ENCODE results near the gene GRID1.

Gene GRID1

GRCh38 chr10:86048973-86049372, 317.6 kb downstream of the GRID1 start:
- H3F3A ChIP-seq (ENCODE audit: insufficient read depth, low read length), result no peaks in the 10 kb centered on the region
- no peaks in the 10 kb centered on the region for H3K9me3 ChIP-seq (ENCODE audit: low read length)
- no peaks in the 10 kb centered on the region for H3K4me1 ChIP-seq (ENCODE audit: insufficient read depth, low read length, severe bottlenecking)
- no peak overlapping the region for H3K27ac ChIP-seq (ENCODE audit: low read depth, low read length, poor library complexity, severe bottlenecking)
- no peak overlapping the region for H2AFZ ChIP-seq (ENCODE audit: low read length)
- no peak overlapping the region for H3K4me2 ChIP-seq (ENCODE audit: low read length)
- H3K9me2 ChIP-seq (ENCODE audit: low read depth, low read length), result no peaks in the 10 kb centered on the region
- H3K9ac ChIP-seq (ENCODE audit: low read length), result no peak overlapping the region
- no peak for TF ChIP-seq EZH2 (IDR thresholded peaks at IDR 0.05; ENCODE audit: borderline replicate concordance, low read length)
- no peak overlapping the region for H3K4me3 ChIP-seq (ENCODE audit: low read depth, low read length, poor library complexity, severe bottlenecking)
- H3K27me3 ChIP-seq (ENCODE audit: insufficient read depth, low read length), result 0 out of 2 replicates have a peak, but pooled peaks cover 4% of the 10 kb centered on the region
- no peaks in the 10 kb centered on the region for H4K20me1 ChIP-seq (ENCODE audit: insufficient read depth, low read length)
- no peaks in the 10 kb centered on the region for H3K79me2 ChIP-seq (ENCODE audit: insufficient read depth, low read length)
- no peaks in the 10 kb centered on the region for H3K36me3 ChIP-seq (ENCODE audit: insufficient read depth, low read length)

- Histone ChIP-seq H3K27me3 (ENCODE audit: insufficient read depth, low read length) (0 out of 2 replicates have a peak, but pooled peaks cover 4% of the 10 kb centered on the region), H3K4me2 (ENCODE audit: low read length) (no peak overlapping the region), H3K27ac (ENCODE audit: low read depth, low read length, poor library complexity, severe bottlenecking) (no peak overlapping the region), H4K20me1 (ENCODE audit: insufficient read depth, low read length) (no peaks in the 10 kb centered on the region), H3K36me3 (ENCODE audit: insufficient read depth, low read length) (no peaks in the 10 kb centered on the region), H3K79me2 (ENCODE audit: insufficient read depth, low read length) (no peaks in the 10 kb centered on the region), H3K4me1 (ENCODE audit: insufficient read depth, low read length, severe bottlenecking) (no peaks in the 10 kb centered on the region), H2AFZ (ENCODE audit: low read length) (no peak overlapping the region), H3K9me3 (ENCODE audit: low read length) (no peaks in the 10 kb centered on the region), H3K9me2 (ENCODE audit: low read depth, low read length) (no peaks in the 10 kb centered on the region), H3K9ac (ENCODE audit: low read length) (no peak overlapping the region), H3F3A (ENCODE audit: insufficient read depth, low read length) (no peaks in the 10 kb centered on the region), H3K4me3 (ENCODE audit: low read depth, low read length, poor library complexity, severe bottlenecking) (no peak overlapping the region)
- TF ChIP-seq EZH2 (IDR thresholded peaks at IDR 0.05; ENCODE audit: borderline replicate concordance, low read length), result no peak
- no peak for TF ChIP-seq CTCF (IDR thresholded peaks at IDR 0.05; ENCODE audit: low read length)
Observed at GRCh38 chr10:86048571-86048970, 318.0 kb downstream of the GRID1 start.

GRCh38 chr10:86047588-86047987, 319.0 kb downstream of the GRID1 start:
- Histone ChIP-seq H3K27me3 (ENCODE audit: insufficient read depth, low read length) (0 out of 2 replicates have a peak, but pooled peaks cover 4% of the 10 kb centered on the region), H3K4me2 (ENCODE audit: low read length) (no peak overlapping the region), H2AFZ (ENCODE audit: low read length) (no peak overlapping the region), H3K36me3 (ENCODE audit: insufficient read depth, low read length) (no peaks in the 10 kb centered on the region), H3K9me2 (ENCODE audit: low read depth, low read length) (no peaks in the 10 kb centered on the region), H3K4me1 (ENCODE audit: insufficient read depth, low read length, severe bottlenecking) (no peaks in the 10 kb centered on the region), H3K9ac (ENCODE audit: low read length) (no peak overlapping the region), H3F3A (ENCODE audit: insufficient read depth, low read length) (no peaks in the 10 kb centered on the region), H3K9me3 (ENCODE audit: low read length) (no peaks in the 10 kb centered on the region), H3K27ac (ENCODE audit: low read depth, low read length, poor library complexity, severe bottlenecking) (no peak overlapping the region), H4K20me1 (ENCODE audit: insufficient read depth, low read length) (no peaks in the 10 kb centered on the region), H3K4me3 (ENCODE audit: low read depth, low read length, poor library complexity, severe bottlenecking) (no peak overlapping the region), H3K79me2 (ENCODE audit: insufficient read depth, low read length) (no peaks in the 10 kb centered on the region)
- TF ChIP-seq EZH2 (IDR thresholded peaks at IDR 0.05; ENCODE audit: borderline replicate concordance, low read length), result no peak
- TF ChIP-seq CTCF (IDR thresholded peaks at IDR 0.05; ENCODE audit: low read length), result no peak

GRCh38 chr10:86046845-86047460, 319.6 kb downstream of the GRID1 start:
- Histone ChIP-seq H3K9me3 (ENCODE audit: low read length) (no peaks in the 10 kb centered on the region), H4K20me1 (ENCODE audit: insufficient read depth, low read length) (no peaks in the 10 kb centered on the region), H3K4me1 (ENCODE audit: insufficient read depth, low read length, severe bottlenecking) (no peaks in the 10 kb centered on the region), H2AFZ (ENCODE audit: low read length) (no peak overlapping the region), H3K27ac (ENCODE audit: low read depth, low read length, poor library complexity, severe bottlenecking) (no peak overlapping the region), H3K9ac (ENCODE audit: low read length) (no peak overlapping the region), H3K27me3 (ENCODE audit: insufficient read depth, low read length) (0 out of 2 replicates have a peak, but pooled peaks cover 4% of the 10 kb centered on the region), H3K79me2 (ENCODE audit: insufficient read depth, low read length) (no peaks in the 10 kb centered on the region), H3F3A (ENCODE audit: insufficient read depth, low read length) (no peaks in the 10 kb centered on the region), H3K36me3 (ENCODE audit: insufficient read depth, low read length) (no peaks in the 10 kb centered on the region), H3K4me3 (ENCODE audit: low read depth, low read length, poor library complexity, severe bottlenecking) (no peak overlapping the region), H3K9me2 (ENCODE audit: low read depth, low read length) (no peaks in the 10 kb centered on the region), H3K4me2 (ENCODE audit: low read length) (no peak overlapping the region)
- TF ChIP-seq EZH2 (IDR thresholded peaks at IDR 0.05; ENCODE audit: borderline replicate concordance, low read length), result no peak
- TF ChIP-seq CTCF (IDR thresholded peaks at IDR 0.05; ENCODE audit: low read length), result no peak
